Neuronal stem cell (in vitro differentiated cells): ENCODE measurements around the gene RTF1.

ENCODE experiments used
- DNase-seq: peaks from one replicate; pipeline ENCODE4 v3.0.0-alpha.2; 2013; ENCODE audit warnings: low spot score
- H2AFZ ChIP-seq: one replicate; pipeline ENCODE4 v1.6.1; 2013; ENCODE audit warnings: mild to moderate bottlenecking, low read length, inconsistent platforms
- H2AK5ac ChIP-seq: 2 replicates; pipeline ENCODE4 v1.6.1; 2013; ENCODE audit warnings: low read depth, mild to moderate bottlenecking, inconsistent platforms, low read length, moderate library complexity, mixed read lengths
- H2BK120ac ChIP-seq: 2 replicates; pipeline ENCODE4 v1.6.1; 2013; ENCODE audit warnings: low read depth, mild to moderate bottlenecking, inconsistent platforms, low read length, moderate library complexity, mixed read lengths
- H2BK12ac ChIP-seq: one replicate; pipeline ENCODE4 v1.6.1; 2013; ENCODE audit warnings: low read length, inconsistent platforms
- H2BK15ac ChIP-seq: 2 replicates; pipeline ENCODE4 v1.6.1; 2013; ENCODE audit warnings: mild to moderate bottlenecking, low read length, inconsistent platforms, mixed read lengths
- H2BK5ac ChIP-seq: one replicate; pipeline ENCODE4 v1.6.1; 2013; ENCODE audit warnings: inconsistent platforms, mild to moderate bottlenecking, low read length, moderate library complexity
- H3K14ac ChIP-seq: one replicate; pipeline ENCODE4 v1.6.1; 2013; ENCODE audit warnings: low read length, inconsistent platforms
- H3K18ac ChIP-seq: 2 replicates; pipeline ENCODE4 v1.6.1; 2013; ENCODE audit warnings: low read length, inconsistent platforms
- H3K23ac ChIP-seq: 2 replicates; pipeline ENCODE4 v1.6.1; 2013; ENCODE audit warnings: low read depth, mild to moderate bottlenecking, mixed read lengths, low read length, inconsistent platforms; ENCODE audit not compliant: poor library complexity
- H3K27ac ChIP-seq: replicated peaks from 3 replicates; pipeline ENCODE4 v1.5.1; 2013; ENCODE audit warnings: low read length, inconsistent platforms
- H3K27me3 ChIP-seq, 3 experiments: 2 replicates each; pipeline ENCODE4 v1.6.1; 2013; ENCODE audit warnings: low read length in 3 of 3, mild to moderate bottlenecking in 2 of 3, inconsistent platforms in 1 of 3, low read depth in 1 of 3, mixed read lengths in 1 of 3, moderate library complexity in 1 of 3; ENCODE audit not compliant: control insufficient read depth in 3 of 3, insufficient read depth in 3 of 3
- H3K36me3 ChIP-seq, 2 donors: replicated peaks in 1 of 2; 2 replicates each; pipeline ENCODE4 v1.6.1; 2013; ENCODE audit warnings: low read length in 2 of 2; ENCODE audit not compliant: control insufficient read depth in 2 of 2, insufficient read depth in 2 of 2
- H3K4ac ChIP-seq: 2 replicates; pipeline ENCODE4 v1.6.1; 2013; ENCODE audit warnings: inconsistent platforms, mild to moderate bottlenecking, low read length, moderate library complexity
- H3K4me1 ChIP-seq, 2 donors: 1 replicate in 1 of 2; 2 replicates in 1 of 2; pipeline ENCODE4 v1.6.1; 2013; ENCODE audit warnings: low read length in 2 of 2, low read depth in 1 of 2; ENCODE audit not compliant: control insufficient read depth in 2 of 2, insufficient read depth in 1 of 2
- H3K4me2 ChIP-seq: one replicate; pipeline ENCODE4 v1.6.1; 2013; ENCODE audit warnings: mild to moderate bottlenecking, low read length, inconsistent platforms; ENCODE audit not compliant: insufficient read depth, poor library complexity, severe bottlenecking
- H3K4me3 ChIP-seq, 2 donors: 2 replicates each; pipeline ENCODE4 v1.5.1; 2013; ENCODE audit warnings: low read length in 2 of 2, mild to moderate bottlenecking in 2 of 2, inconsistent platforms in 1 of 2, moderate library complexity in 1 of 2
- H3K79me1 ChIP-seq: one replicate; pipeline ENCODE4 v1.6.1; 2013; ENCODE audit warnings: low read depth, mild to moderate bottlenecking, inconsistent platforms, low read length, moderate library complexity
- H3K9ac ChIP-seq: one replicate; pipeline ENCODE4 v1.6.1; 2013; ENCODE audit warnings: mild to moderate bottlenecking, low read depth, low read length, inconsistent platforms; ENCODE audit not compliant: poor library complexity
- H3K9me3 ChIP-seq, 2 donors: replicated peaks in 1 of 2; 2 replicates each; pipeline versions ENCODE3 to v1.6.1; 2013; ENCODE audit warnings: low read length in 2 of 2, mild to moderate bottlenecking in 2 of 2, inconsistent platforms in 1 of 2, low read depth in 1 of 2, mixed read lengths in 1 of 2, moderate library complexity in 1 of 2; ENCODE audit not compliant: control insufficient read depth in 2 of 2, insufficient read depth in 1 of 2
- H4K8ac ChIP-seq: one replicate; pipeline ENCODE4 v1.6.1; 2013; ENCODE audit warnings: low read depth, mild to moderate bottlenecking, inconsistent platforms, low read length, moderate library complexity
- H4K91ac ChIP-seq: one replicate; pipeline ENCODE4 v1.6.1; 2013; ENCODE audit warnings: low read length, low read depth, mild to moderate bottlenecking, inconsistent platforms; ENCODE audit not compliant: poor library complexity
- WGBS, 2 donors: extraction: QIAGEN DNeasy Blood & Tissue Kit; methylation state at CpG; one replicate each; pipeline ENCODE4 v1.1.7; 2013; ENCODE audit warnings: missing lambda C conversion rate in 2 of 2, mixed read lengths in 1 of 2; ENCODE audit not compliant: insufficient read length in 2 of 2, insufficient replicate concordance in 1 of 2; ENCODE audit errors: extremely low coverage in 2 of 2; 5-methylcytosine and 5-hydroxymethylcytosine counted together

The RTF1 gene

GRCh38 chr15:41512940-41513505 is 96.1 kb downstream of the RTF1 start:
- peaks cover 5 to 18% of the 10 kb centered on the region in 2 donors for H3K36me3 ChIP-seq
- peak overlapping the region; percentile 89 for H2AFZ ChIP-seq
- H3K4ac ChIP-seq = no peak overlapping the region
- H3K9me3 ChIP-seq = no peaks in the 10 kb centered on the region
- H3K14ac ChIP-seq = peak overlapping the region; percentile 57
- peaks cover 8 to 12% of the 10 kb centered on the region in 2 donors for H3K4me1 ChIP-seq
- no CpG with 5 or more reads among the region's 40 CpGs for WGBS, 2 donors
- H3K4me2 ChIP-seq = peak overlapping the region; percentile 65
- H2BK12ac ChIP-seq = no peak overlapping the region
- H3K23ac ChIP-seq = peak overlapping the region; percentile 92
- no peaks in the 10 kb centered on the region for H3K79me1 ChIP-seq
- no peak overlapping the region for H2BK5ac ChIP-seq
- H3K18ac ChIP-seq = no peak overlapping the region
- no peak overlapping the region for H2BK15ac ChIP-seq
- no peak overlapping the region for H3K27ac ChIP-seq
- no peak overlapping the region for H3K9ac ChIP-seq
- peak overlapping the region in 1 of 2 donors; percentile 67 for H3K4me3 ChIP-seq
- H4K8ac ChIP-seq = no peak overlapping the region
- no peak overlapping the region for H2BK120ac ChIP-seq
- H2AK5ac ChIP-seq = no peak overlapping the region
- H4K91ac ChIP-seq = no peak overlapping the region
- peak; percentile 38 for DNase-seq
- peaks cover 26 to 60% (median 52%) of the 10 kb centered on the region in 3 experiments for H3K27me3 ChIP-seq

DNA sequence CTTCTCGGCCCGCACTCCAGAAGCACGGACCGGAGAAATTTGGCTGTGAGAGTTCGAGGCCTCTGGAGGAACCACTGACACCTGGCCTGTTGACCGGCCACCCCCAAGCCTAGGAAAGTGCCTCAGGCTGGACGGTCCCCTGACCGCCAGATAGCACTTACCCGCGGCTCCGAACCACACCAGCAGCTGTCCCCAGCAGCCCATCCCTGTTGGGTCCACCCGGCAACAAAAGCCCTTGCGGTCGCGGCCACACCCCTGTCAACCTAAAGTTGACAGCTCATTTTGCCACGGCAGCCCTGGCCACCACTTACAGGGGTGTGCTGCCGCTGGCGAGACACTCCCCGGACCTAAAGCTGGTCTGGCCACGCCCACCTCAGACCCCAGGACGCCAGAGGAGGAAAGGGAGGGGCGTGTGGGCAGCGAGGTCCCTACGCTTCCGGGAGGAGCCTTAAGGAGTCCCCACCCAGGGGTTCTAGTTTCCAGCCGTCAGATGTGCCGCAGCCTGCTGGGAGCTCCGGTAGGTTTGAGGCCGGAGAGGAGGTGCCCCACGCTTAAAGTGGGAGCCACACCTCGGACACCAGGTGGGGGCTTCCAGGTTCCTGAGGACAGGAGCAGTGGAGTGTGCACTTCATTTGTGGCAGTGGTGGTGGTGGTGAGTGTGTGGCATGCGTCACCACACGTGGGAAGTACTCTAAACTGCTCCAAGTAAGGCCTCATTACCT is 96.8 kb downstream of the RTF1 start, which contains the start of gene LTK:
Gene LTK, minus strand, starts transcription at position 322 of the 722 bp plus-strand sequence. Its CDS starts 118 bp downstream, at position 204.
- Histone ChIP-seq H3K4me3 (peak within 1 kb of the TSS in 1 of 2 donors; percentile 67), H4K8ac (peak within 1 kb of the TSS; percentile 29), H3K36me3 (peaks cover 5 to 20% of the 10 kb centered on the region in 2 donors), H3K14ac (peak within 1 kb of the TSS; percentile 57), H3K4ac (no peak within 1 kb of the TSS), H3K9ac (peak within 1 kb of the TSS; percentile 47), H3K9me3 (no peaks in the 10 kb centered on the region), H3K4me2 (peak within 1 kb of the TSS; percentile 65), H3K27me3 (peaks cover 26 to 56% (median 50%) of the 10 kb centered on the region in 3 experiments), H2BK12ac (no peak within 1 kb of the TSS), H3K18ac (peak within 1 kb of the TSS; percentile 79), H2BK120ac (no peak within 1 kb of the TSS), H3K23ac (peak within 1 kb of the TSS; percentile 92), H4K91ac (no peak within 1 kb of the TSS), H2AFZ (peak within 1 kb of the TSS; percentile 89), H3K27ac (no peak within 1 kb of the TSS), H2AK5ac (no peak within 1 kb of the TSS), H2BK5ac (no peak within 1 kb of the TSS), H2BK15ac (no peak within 1 kb of the TSS), H3K4me1 (peaks cover 8 to 12% of the 10 kb centered on the region in 2 donors), H3K79me1 (no peaks in the 10 kb centered on the region)
- DNase-seq = peak; percentile 32
- WGBS, 2 donors = no CpG with 5 or more reads among the region's 33 CpGs

DNA sequence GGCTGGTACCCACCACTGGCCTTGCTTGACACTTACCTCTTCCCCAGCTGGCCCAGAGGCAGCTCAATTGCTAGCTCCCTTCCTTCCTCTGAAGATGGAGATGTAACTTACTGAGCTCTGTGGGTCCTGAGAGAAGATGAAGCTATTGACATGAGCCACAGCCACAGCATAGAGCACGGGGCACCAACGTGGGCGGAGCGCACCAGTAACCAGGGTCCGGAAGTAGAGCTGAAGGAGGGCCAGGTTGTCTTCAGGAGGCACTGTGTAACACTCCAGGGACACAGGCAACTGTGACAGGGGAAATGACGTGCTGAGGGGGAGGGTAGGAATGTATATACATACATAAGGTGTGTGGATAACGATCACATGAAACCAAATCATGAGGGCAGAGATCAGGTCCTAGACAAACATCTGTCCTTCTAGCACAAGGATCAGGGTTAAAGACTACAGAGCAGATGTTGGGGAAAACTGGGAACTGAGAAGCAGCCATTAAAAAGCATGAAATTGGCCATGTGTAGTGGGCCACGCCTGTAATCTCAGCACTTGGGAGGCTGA is 101.1 kb downstream of the RTF1 start:
- peaks cover 12 to 46% of the 10 kb centered on the region in 2 donors for H3K36me3 ChIP-seq
- H2BK5ac ChIP-seq = no peak overlapping the region
- no peak overlapping the region for H3K23ac ChIP-seq
- H2BK15ac ChIP-seq = no peak overlapping the region
- H3K27ac ChIP-seq = no peak overlapping the region
- H3K4me1 ChIP-seq = peaks cover 0 to 8% of the 10 kb centered on the region in 2 donors
- no peak overlapping the region for H3K4me2 ChIP-seq
- no peak overlapping the region for H3K4ac ChIP-seq
- no peak overlapping the region for H2AK5ac ChIP-seq
- H2BK120ac ChIP-seq = peak overlapping the region; percentile 13
- peaks cover 8 to 15% (median 14%) of the 10 kb centered on the region in 3 experiments for H3K27me3 ChIP-seq
- H2AFZ ChIP-seq = no peak overlapping the region
- H3K9me3 ChIP-seq = peaks cover 0 to 2% of the 10 kb centered on the region in 2 donors
- no peaks in the 10 kb centered on the region for H3K79me1 ChIP-seq
- WGBS, 2 donors = no CpG with 5 or more reads among the region's 8 CpGs
- no peak overlapping the region for H3K9ac ChIP-seq
- no peak overlapping the region for H3K4me3 ChIP-seq
- no peak overlapping the region for H4K8ac ChIP-seq
- no peak overlapping the region for H4K91ac ChIP-seq
- DNase-seq = no peak
- H2BK12ac ChIP-seq = no peak overlapping the region
- H3K14ac ChIP-seq = no peak overlapping the region
- H3K18ac ChIP-seq = no peak overlapping the region

- no peak overlapping the region for H3K4ac ChIP-seq
- H3K79me1 ChIP-seq = no peaks in the 10 kb centered on the region
- H3K27me3 ChIP-seq = no peaks in the 10 kb centered on the region
- H2AFZ ChIP-seq = no peak overlapping the region
- no peaks in the 10 kb centered on the region for H3K4me1 ChIP-seq
- no peak for DNase-seq
- peaks cover 16 to 68% of the 10 kb centered on the region in 2 donors for H3K36me3 ChIP-seq
- H2BK15ac ChIP-seq = no peak overlapping the region
- no peak overlapping the region for H2BK120ac ChIP-seq
- no peak overlapping the region for H3K4me3 ChIP-seq
- no peak overlapping the region for H4K91ac ChIP-seq
- peaks cover 0 to 2% of the 10 kb centered on the region in 2 donors for H3K9me3 ChIP-seq
- H3K27ac ChIP-seq = no peak overlapping the region
- H3K4me2 ChIP-seq = no peak overlapping the region
- H2BK5ac ChIP-seq = no peak overlapping the region
- no peak overlapping the region for H4K8ac ChIP-seq
- H3K23ac ChIP-seq = no peak overlapping the region
- WGBS, 2 donors = no CpG with 5 or more reads among the region's 17 CpGs
- H3K9ac ChIP-seq = no peak overlapping the region
- H3K18ac ChIP-seq = peak overlapping the region; percentile 31
- peak overlapping the region; percentile 56 for H3K14ac ChIP-seq
- no peak overlapping the region for H2AK5ac ChIP-seq
- no peak overlapping the region for H2BK12ac ChIP-seq
Measured at GRCh38 chr15:41520636-41521035, 103.7 kb downstream of the RTF1 start.
